Kidney epithelial cell (primary cell): Measurements from ENCODE around the gene VWA3A. TPM values are rescaled to one million over a fixed set of nuclear protein-coding genes. Genes with fewer than 3 reads are reported as not detected.

Experiments used
- DNase-seq: peaks from one replicate; pipeline ENCODE4 v3.0.0-alpha.2; 2010; ENCODE audit warnings: low read depth
- H3K27me3 ChIP-seq: 2 replicates; pipeline ENCODE4 v1.6.0; 2011; ENCODE audit warnings: low read length; ENCODE audit not compliant: control insufficient read depth, insufficient read depth
- H3K36me3 ChIP-seq: 2 replicates; pipeline ENCODE4 v1.5.1; 2011; ENCODE audit warnings: low read length; ENCODE audit not compliant: control insufficient read depth, insufficient read depth
- H3K4me3 ChIP-seq: 2 replicates; pipeline ENCODE4 v1.5.1; 2011; ENCODE audit warnings: low read depth, mild to moderate bottlenecking, control low read depth, low read length
- CTCF ChIP-seq: IDR thresholded peaks from 2 replicates; pipeline ENCODE4 v1.5.1; 2011; ENCODE audit warnings: mild to moderate bottlenecking, moderate library complexity, low read length, control low read depth, inconsistent platforms; ENCODE audit not compliant: insufficient read depth, poor library complexity, severe bottlenecking
- total RNA-seq: library from RNA; depleted of rRNA; stranded (reverse); fragments of >200 nt; gene quantifications from 2 replicates; pipeline ENCODE4 v1.2.3, GENCODE V29; 2015

The VWA3A gene
- total RNA-seq, 1 donor from 2014 or later: 0.04 TPM

GRCh38 chr16:22132801-22133200 lies 40.5 kb downstream of the VWA3A start:
- no peak for DNase-seq
- no peak for TF ChIP-seq CTCF
- H3K36me3 ChIP-seq: no peaks in the 10 kb centered on the region
- H3K27me3 ChIP-seq: peaks cover 2% of the 10 kb centered on the region
- H3K4me3 ChIP-seq: no peak overlapping the region

- H3K27me3 ChIP-seq: peaks cover 2% of the 10 kb centered on the region
- no peak for TF ChIP-seq CTCF
- no peak for DNase-seq
- no peak overlapping the region for H3K4me3 ChIP-seq
- H3K36me3 ChIP-seq: no peaks in the 10 kb centered on the region
Observed at GRCh38 chr16:22138482-22138881, 46.1 kb downstream of the VWA3A start.

GRCh38 chr16:22139008-22139407 lies 46.7 kb downstream of the VWA3A start:
- H3K4me3 ChIP-seq: no peak overlapping the region
- no peaks in the 10 kb centered on the region for H3K36me3 ChIP-seq
- TF ChIP-seq CTCF: no peak
- no peak for DNase-seq
- H3K27me3 ChIP-seq: peaks cover 2% of the 10 kb centered on the region

GRCh38 chr16:22139732-22140131 lies 47.4 kb downstream of the VWA3A start:
- no peak for DNase-seq
- Histone ChIP-seq H3K27me3 (peaks cover 2% of the 10 kb centered on the region), H3K36me3 (no peaks in the 10 kb centered on the region), H3K4me3 (no peak overlapping the region)
- no peak for TF ChIP-seq CTCF

- Histone ChIP-seq H3K4me3 (no peak overlapping the region), H3K27me3 (peaks cover 2% of the 10 kb centered on the region), H3K36me3 (no peaks in the 10 kb centered on the region)
- peak; percentile 41 for TF ChIP-seq CTCF
- DNase-seq: no peak
Observed at GRCh38 chr16:22141767-22142166, 49.4 kb downstream of the VWA3A start.

- Histone ChIP-seq H3K36me3 (no peaks in the 10 kb centered on the region), H3K4me3 (no peak overlapping the region), H3K27me3 (peaks cover 6% of the 10 kb centered on the region)
- no peak for TF ChIP-seq CTCF
- DNase-seq: no peak
Observed at GRCh38 chr16:22144520-22144919, 52.2 kb downstream of the VWA3A start.
